HG02798 (cell line): ENCODE measurements around the gene PHTF2.
"Not testable (repeated sequence)": the region's sequence is repeated elsewhere in the genome, so short reads cannot be mapped to it uniquely, and the experiment has no call there.

Experiments used
- ATAC-seq: cut with Tn5 transposase; IDR thresholded peaks from one replicate; pipeline ENCODE4 v1.9.1; 2021; ENCODE audit warnings: mild to moderate bottlenecking; ENCODE audit not compliant: unreplicated experiment, poor library complexity

PHTF2 gene

GRCh38 chr7:77980087-77980713, 181.6 kb downstream of the PHTF2 start:
- ATAC-seq = no peak

GRCh38 chr7:77982926-77983550, 184.5 kb downstream of the PHTF2 start:
- ATAC-seq = no peak

GRCh38 chr7:77983973-77984372, 185.4 kb downstream of the PHTF2 start:
- no peak for ATAC-seq

DNA sequence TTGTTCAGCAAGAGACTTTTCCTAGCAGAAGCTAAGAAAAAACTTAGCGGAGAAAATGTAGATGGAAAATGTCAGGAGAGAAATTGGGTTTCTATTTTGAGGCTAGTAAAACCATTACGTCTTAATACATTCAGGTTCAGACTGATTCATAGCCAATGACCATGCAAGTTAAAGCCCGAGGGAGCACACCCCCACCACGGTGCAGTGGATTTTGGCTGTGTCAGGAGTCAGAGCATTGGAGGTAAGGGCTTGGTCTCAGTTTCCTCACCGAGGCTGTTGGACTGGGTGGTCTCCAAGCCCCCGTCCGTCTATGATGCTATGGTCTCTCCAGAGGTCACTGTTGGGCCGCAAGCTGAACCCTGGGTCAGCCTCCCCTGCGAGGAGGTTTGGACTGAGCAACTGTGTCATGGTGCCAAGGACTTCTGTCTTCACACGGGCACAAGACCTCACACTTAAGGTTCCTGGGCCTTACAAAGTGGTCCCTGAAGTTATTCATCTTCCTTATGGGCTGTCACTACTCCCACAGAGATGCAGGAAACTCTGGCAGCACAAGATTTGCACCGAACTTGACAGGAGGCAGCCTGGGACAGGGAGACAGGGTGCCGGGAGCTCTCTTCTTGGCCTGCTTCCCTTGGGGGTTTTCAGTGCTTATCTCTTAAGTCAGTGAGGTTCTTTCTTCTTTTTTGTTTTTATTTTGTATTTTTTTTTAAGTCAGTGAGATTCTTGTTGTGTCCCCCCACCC, 186.8 kb downstream of the PHTF2 start:
- no peak for ATAC-seq

- ATAC-seq = no peak
These were observed 187.4 kb downstream of the PHTF2 start for GRCh38 chr7:77985974-77986339.

DNA sequence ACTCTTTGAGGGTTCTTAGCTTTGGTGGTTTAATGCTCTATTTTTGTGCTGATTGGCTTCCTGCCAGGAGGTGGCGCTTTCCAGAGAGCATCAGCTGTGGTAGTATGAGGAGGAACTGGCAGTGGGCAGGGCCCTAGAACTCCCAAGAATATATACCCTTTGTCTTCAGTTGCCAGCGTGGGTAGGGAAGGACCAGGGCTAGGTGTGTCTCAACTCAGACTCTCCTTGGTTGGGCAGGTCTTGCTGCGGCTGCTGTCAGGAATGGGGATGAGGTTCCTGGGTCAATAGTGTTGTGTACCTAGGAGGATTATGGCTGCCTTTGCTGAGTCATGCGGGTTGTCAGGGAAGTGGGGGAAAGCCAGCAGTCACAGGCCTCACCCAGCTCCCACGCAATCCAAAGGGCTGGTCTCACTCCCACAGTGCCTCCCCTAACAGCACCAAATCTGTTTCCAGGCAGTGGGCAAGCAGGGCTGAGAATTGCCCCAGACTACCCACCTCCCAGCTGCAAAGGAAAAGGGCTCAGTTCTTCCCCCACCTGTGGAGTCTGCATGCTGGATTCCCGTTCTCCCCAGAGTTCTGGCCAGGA, 191.5 kb downstream of the PHTF2 start:
- ATAC-seq = no peak

DNA sequence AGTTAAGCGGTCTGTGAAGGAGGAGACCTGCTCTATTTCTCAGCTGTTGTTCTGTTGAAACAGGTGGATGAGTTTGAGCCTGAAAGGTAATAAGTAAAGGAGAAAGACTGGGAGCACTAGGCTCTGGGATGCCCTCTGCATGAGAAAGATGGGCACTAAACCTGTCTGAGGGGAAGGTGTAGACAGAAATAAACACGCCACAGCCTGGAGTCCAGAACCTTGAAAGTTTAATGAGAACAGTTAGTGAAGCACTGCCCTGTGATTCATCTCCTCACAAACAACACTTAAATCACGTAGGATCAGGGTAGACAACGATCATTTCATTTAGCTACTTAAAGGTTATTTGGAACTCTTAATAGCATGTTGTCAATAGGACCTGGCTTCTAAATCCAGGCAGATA, 193.1 kb downstream of the PHTF2 start:
- no peak for ATAC-seq

DNA sequence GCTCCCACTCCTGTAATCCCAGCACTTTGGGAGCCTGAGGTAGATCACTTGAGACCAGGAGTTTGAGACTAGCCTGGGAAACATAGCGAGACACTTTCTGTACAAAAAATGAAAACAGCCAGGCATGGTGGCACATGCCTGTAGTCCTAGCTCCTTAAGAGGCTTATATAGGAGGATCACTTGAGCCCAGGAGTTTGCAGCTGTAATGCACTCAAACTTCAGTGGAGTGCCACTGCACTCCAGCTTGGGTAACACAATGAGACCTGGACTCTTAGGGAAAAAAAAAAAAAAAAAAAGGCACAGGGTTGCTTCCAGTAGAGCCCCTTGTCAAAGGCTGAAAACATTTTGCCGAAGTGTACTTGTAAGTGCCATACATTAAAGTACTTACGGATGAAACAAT, 195.3 kb downstream of the PHTF2 start:
- no peak for ATAC-seq

GRCh38 chr7:77995717-77996116, 197.1 kb downstream of the PHTF2 start:
- no peak for ATAC-seq

GRCh38 chr7:77999168-77999567, 200.6 kb downstream of the PHTF2 start:
- not testable (repeated sequence) for ATAC-seq

DNA sequence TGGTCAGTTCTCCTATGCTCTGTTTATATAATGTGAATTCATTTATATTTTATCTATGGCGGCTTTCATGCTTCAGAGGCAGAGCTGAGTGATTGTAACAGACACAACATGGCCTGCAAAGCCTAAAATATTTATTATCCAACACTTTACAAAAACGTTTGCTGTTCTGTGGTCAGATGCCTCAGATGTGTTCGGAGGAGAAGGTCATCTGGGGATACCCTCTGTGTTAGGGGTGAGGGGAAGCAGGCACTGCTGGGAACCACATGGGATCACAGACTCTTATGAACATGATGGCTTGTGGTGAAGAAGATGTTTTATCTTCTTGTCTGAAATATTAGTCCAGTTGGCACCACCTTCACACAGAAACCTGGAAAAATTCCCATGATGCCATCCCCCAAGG, 203.4 kb downstream of the PHTF2 start:
- ATAC-seq = no peak

GRCh38 chr7:78002715-78003114, 204.1 kb downstream of the PHTF2 start:
- no peak for ATAC-seq

- ATAC-seq = no peak
These were observed 207.6 kb downstream of the PHTF2 start for GRCh38 chr7:78006063-78006755.
